Measurements from ENCODE around the gene PARD3B.

The PARD3B gene

GRCh38 chr2:205193836-205194228 lies 648.6 kb downstream of the PARD3B start:
- DNase-seq (ENCODE audit: low spot score), result no peak

GRCh38 chr2:205197468-205198139 lies 652.3 kb downstream of the PARD3B start:
- Histone ChIP-seq H3K4me3 (no peak overlapping the region), H3K27ac (no peak overlapping the region)
- no peak for TF ChIP-seq CTCF (IDR thresholded peaks at IDR 0.05)
- DNase-seq (ENCODE audit: low spot score), result no peak

More at GRCh38 chr2:205193836-205194228, 648.6 kb downstream of the PARD3B start:
- no peak overlapping the region for H3K27ac ChIP-seq
- no peak overlapping the region for H3K4me3 ChIP-seq
- TF ChIP-seq CTCF (IDR thresholded peaks at IDR 0.05), result no peak

- DNase-seq (ENCODE audit: low spot score), result no peak
- Histone ChIP-seq H3K4me3 (no peak overlapping the region), H3K27ac (no peak overlapping the region)
- no peak for TF ChIP-seq CTCF (IDR thresholded peaks at IDR 0.05)
These were observed 652.9 kb downstream of the PARD3B start for GRCh38 chr2:205198140-205198525.

- TF ChIP-seq CTCF (IDR thresholded peaks at IDR 0.05), result no peak
- no peak for DNase-seq (ENCODE audit: low spot score)
- no peak overlapping the region for H3K27ac ChIP-seq
- H3K4me3 ChIP-seq, result no peak overlapping the region
These were observed 654.0 kb downstream of the PARD3B start for GRCh38 chr2:205199165-205199850.

- H3K4me3 ChIP-seq, result no peak overlapping the region
- DNase-seq (ENCODE audit: low spot score), result no peak
- H3K27ac ChIP-seq, result no peak overlapping the region
- TF ChIP-seq CTCF (IDR thresholded peaks at IDR 0.05), result no peak
These were observed 665.2 kb downstream of the PARD3B start for GRCh38 chr2:205210494-205210893.

GRCh38 chr2:205212357-205212756 lies 667.1 kb downstream of the PARD3B start:
- no peak for TF ChIP-seq CTCF (IDR thresholded peaks at IDR 0.05)
- Histone ChIP-seq H3K4me3 (no peak overlapping the region), H3K27ac (no peak overlapping the region)
- DNase-seq (ENCODE audit: low spot score), result no peak

GRCh38 chr2:205216092-205216491 lies 670.8 kb downstream of the PARD3B start:
- Histone ChIP-seq H3K4me3 (no peak overlapping the region), H3K27ac (no peak overlapping the region)
- no peak for TF ChIP-seq CTCF (IDR thresholded peaks at IDR 0.05)
- DNase-seq (ENCODE audit: low spot score), result no peak
